ENCODE data around the gene GDPD3. TPM values are rescaled to one million over a fixed set of nuclear protein-coding genes. Genes with fewer than 3 reads are reported as not detected.
A peak's percentile ranks its signal among the peaks of the same experiment; 100 is the strongest.

GDPD3 gene
- total and polyA plus RNA-seq, 2 of the 13 experiments (the other 11 are each of a cell fraction or from before 2014, with no cell fraction given), result 18.7 to 20.6 TPM

DNA sequence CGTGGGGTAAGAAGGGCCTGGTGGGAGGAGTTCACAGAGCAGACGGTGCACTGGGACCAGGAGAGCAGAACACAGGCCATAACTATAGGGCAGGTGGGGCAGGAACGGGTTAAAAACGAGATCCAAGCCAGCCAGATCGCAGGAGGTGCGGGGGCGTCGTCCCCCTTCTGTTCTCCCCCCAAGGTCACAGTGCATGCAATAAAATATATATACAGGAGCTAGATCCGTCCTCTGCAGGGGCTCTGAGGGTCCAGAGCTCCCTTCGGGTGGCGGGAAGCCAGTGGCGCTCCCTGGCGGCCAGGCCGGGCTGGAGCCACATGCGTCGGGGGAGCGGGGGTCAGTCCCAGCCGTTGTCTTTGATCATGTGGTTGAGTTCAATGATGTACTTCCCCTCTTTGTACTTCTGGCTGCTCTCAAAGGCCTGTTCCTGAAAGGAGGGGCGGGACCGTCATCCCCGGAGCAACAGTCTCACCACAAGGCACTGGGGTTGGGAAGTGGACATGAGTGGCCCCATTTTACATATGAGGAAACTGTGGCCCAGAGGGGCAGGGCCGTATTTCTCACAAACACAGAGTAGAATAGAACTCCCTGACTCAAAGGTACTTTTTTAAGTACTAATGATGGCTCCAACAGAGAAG, 20.8 kb downstream of the GDPD3 start (continued):
- TF ChIP-seq, protein P1, sequence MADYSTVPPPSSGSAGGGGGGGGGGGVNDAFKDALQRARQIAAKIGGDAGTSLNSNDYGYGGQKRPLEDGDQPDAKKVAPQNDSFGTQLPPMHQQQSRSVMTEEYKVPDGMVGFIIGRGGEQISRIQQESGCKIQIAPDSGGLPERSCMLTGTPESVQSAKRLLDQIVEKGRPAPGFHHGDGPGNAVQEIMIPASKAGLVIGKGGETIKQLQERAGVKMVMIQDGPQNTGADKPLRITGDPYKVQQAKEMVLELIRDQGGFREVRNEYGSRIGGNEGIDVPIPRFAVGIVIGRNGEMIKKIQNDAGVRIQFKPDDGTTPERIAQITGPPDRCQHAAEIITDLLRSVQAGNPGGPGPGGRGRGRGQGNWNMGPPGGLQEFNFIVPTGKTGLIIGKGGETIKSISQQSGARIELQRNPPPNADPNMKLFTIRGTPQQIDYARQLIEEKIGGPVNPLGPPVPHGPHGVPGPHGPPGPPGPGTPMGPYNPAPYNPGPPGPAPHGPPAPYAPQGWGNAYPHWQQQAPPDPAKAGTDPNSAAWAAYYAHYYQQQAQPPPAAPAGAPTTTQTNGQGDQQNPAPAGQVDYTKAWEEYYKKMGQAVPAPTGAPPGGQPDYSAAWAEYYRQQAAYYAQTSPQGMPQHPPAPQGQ (CRISPR knock-in tag; IDR thresholded peaks at IDR 0.05; ENCODE audit: borderline replicate concordance), result no peak
- TF ChIP-seq, protein P2, sequence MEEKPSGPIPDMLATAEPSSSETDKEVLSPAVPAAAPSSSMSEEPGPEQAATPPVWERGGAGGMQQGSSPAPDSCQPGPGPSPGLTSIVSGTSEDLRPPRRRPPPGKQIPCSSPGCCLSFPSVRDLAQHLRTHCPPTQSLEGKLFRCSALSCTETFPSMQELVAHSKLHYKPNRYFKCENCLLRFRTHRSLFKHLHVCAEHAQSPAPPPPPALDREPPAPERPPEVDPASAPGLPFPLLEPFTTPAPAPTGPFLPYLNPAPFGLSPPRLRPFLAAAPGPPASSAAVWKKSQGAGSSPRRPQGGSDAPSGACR (CRISPR knock-in tag; IDR thresholded peaks at IDR 0.05), result no peak; the same call in none of the 2 replicates
- no peak for TF ChIP-seq NBN (conservative IDR thresholded peaks at IDR 0.05)
- peak; percentile 68 for TF ChIP-seq ZHX2 (IDR thresholded peaks at IDR 0.05; ENCODE audit: low read depth)
- no peak for TF ChIP-seq ZHX2 (CRISPR knock-in tag; IDR thresholded peaks at IDR 0.05; ENCODE audit: borderline replicate concordance)
- 0 out of 2 replicates have a peak, but pooled peaks have one; percentile 3 for TF ChIP-seq ZNF546 (CRISPR knock-in tag; conservative IDR thresholded peaks at IDR 0.05)
- TF ChIP-seq SKIL (CRISPR knock-in tag; IDR thresholded peaks at IDR 0.05; ENCODE audit: borderline replicate concordance), result peak; percentile 58; the same call in 1 of the 2 replicates
- TF ChIP-seq SOX6 (IDR thresholded peaks at IDR 0.05), result no peak
- TF ChIP-seq SOX6 (CRISPR knock-in tag; IDR thresholded peaks at IDR 0.05), result peak; percentile 88
- TF ChIP-seq ZNF431 (CRISPR knock-in tag; IDR thresholded peaks at IDR 0.05; ENCODE audit: borderline replicate concordance, low read depth), result peak; percentile 88
- TF ChIP-seq, protein P3, sequence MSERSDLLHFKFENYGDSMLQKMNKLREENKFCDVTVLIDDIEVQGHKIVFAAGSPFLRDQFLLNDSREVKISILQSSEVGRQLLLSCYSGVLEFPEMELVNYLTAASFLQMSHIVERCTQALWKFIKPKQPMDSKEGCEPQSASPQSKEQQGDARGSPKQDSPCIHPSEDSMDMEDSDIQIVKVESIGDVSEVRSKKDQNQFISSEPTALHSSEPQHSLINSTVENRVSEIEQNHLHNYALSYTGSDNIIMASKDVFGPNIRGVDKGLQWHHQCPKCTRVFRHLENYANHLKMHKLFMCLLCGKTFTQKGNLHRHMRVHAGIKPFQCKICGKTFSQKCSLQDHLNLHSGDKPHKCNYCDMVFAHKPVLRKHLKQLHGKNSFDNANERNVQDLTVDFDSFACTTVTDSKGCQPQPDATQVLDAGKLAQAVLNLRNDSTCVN (CRISPR knock-in tag; IDR thresholded peaks at IDR 0.05; ENCODE audit: borderline replicate concordance), result 0 out of 2 replicates have a peak, but pooled peaks have one; percentile 78
- TF ChIP-seq ZNF205 (CRISPR knock-in tag; IDR thresholded peaks at IDR 0.05), result peak; percentile 65; the same call in 1 of the 2 replicates

All from HepG2 (cell line).